GM12872 (cell line): ENCODE data around the gene CLSTN2.

Source experiments
- CTCF ChIP-seq: IDR thresholded peaks from 3 replicates; pipeline ENCODE4 v1.5.1; 2011; ENCODE audit warnings: low read depth, mild to moderate bottlenecking, low read length, moderate library complexity; ENCODE audit not compliant: insufficient read depth

CLSTN2 gene

GRCh38 chr3:140505213-140505612 lies 570.2 kb downstream of the CLSTN2 start:
- no peak for TF ChIP-seq CTCF

GRCh38 chr3:140505876-140506275 lies 570.9 kb downstream of the CLSTN2 start:
- no peak for TF ChIP-seq CTCF

GRCh38 chr3:140508550-140508949 lies 573.6 kb downstream of the CLSTN2 start:
- TF ChIP-seq CTCF = no peak

GRCh38 chr3:140509534-140509933 lies 574.5 kb downstream of the CLSTN2 start:
- TF ChIP-seq CTCF = no peak

- no peak for TF ChIP-seq CTCF
These were observed 575.4 kb downstream of the CLSTN2 start for GRCh38 chr3:140510303-140510861.

GRCh38 chr3:140521751-140522445 lies 586.9 kb downstream of the CLSTN2 start:
- no peak for TF ChIP-seq CTCF

GRCh38 chr3:140522653-140523380 lies 587.8 kb downstream of the CLSTN2 start:
- no peak for TF ChIP-seq CTCF
